DND-41 (cell line): Measurements from ENCODE around the gene ACER2.

Source experiments
- EZH2 ChIP-seq: IDR thresholded peaks from 3 replicates; pipeline ENCODE4 v1.6.1; 2012; ENCODE audit warnings: borderline replicate concordance, low read depth, mild to moderate bottlenecking, moderate library complexity, low read length, inconsistent platforms; ENCODE audit not compliant: severe bottlenecking
- TF ChIP-seq, protein P1 (sequence below): IDR thresholded peaks from 2 replicates; pipeline ENCODE4 v1.5.1; 2012; ENCODE audit warnings: borderline replicate concordance, low read length, moderate library complexity, mild to moderate bottlenecking; ENCODE audit not compliant: poor library complexity, severe bottlenecking; ENCODE audit errors: extremely low read depth

DNA sequence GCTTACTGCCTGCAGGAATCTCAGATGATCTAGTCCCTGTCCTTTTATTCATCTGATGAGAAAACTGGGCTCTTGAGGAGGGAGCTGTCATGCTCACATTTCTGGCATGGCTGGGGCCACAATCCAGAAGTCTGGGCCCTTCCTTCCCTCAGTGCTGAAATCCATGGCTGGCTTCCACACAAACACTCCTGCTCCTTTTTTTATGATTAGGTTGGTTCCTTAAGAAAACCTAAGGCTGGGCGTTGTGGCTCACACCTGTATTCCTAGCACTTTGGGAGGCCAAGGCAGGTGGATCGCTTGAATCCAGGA lies 1.3 kb downstream of the ACER2 start:
- TF ChIP-seq EZH2: no peak
- TF ChIP-seq, protein P1, sequence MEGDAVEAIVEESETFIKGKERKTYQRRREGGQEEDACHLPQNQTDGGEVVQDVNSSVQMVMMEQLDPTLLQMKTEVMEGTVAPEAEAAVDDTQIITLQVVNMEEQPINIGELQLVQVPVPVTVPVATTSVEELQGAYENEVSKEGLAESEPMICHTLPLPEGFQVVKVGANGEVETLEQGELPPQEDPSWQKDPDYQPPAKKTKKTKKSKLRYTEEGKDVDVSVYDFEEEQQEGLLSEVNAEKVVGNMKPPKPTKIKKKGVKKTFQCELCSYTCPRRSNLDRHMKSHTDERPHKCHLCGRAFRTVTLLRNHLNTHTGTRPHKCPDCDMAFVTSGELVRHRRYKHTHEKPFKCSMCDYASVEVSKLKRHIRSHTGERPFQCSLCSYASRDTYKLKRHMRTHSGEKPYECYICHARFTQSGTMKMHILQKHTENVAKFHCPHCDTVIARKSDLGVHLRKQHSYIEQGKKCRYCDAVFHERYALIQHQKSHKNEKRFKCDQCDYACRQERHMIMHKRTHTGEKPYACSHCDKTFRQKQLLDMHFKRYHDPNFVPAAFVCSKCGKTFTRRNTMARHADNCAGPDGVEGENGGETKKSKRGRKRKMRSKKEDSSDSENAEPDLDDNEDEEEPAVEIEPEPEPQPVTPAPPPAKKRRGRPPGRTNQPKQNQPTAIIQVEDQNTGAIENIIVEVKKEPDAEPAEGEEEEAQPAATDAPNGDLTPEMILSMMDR: no peak
